Peyer's patch (tissue), 4 donors: ENCODE measurements around the gene PARL.

Source experiments
- POLR2A ChIP-seq, 2 donors: fragments of 450-650 bp; IDR thresholded peaks; one replicate each; pipeline ENCODE4 v1.5.1; 2017; ENCODE audit warnings: antibody characterized with exemption in 2 of 2, mild to moderate bottlenecking in 2 of 2, moderate library complexity in 2 of 2
- TF ChIP-seq, protein P1 (sequence below), 6 experiments: fragments of 450-650 bp in 4 of 6; fragments of 200-600 bp in 2 of 6; sonication (generic) in 1 of 6; IDR thresholded peaks; one replicate each; pipeline ENCODE4 v1.5.1; 2017 to 2019; ENCODE audit warnings: antibody characterized with exemption in 6 of 6, mild to moderate bottlenecking in 3 of 6, moderate library complexity in 1 of 6

GRCh38 chr3:183808355-183808754 lies 76.3 kb downstream of the PARL start:
- TF ChIP-seq POLR2A (IDR thresholded peaks at IDR 0.05): no peak
- TF ChIP-seq, protein P1, sequence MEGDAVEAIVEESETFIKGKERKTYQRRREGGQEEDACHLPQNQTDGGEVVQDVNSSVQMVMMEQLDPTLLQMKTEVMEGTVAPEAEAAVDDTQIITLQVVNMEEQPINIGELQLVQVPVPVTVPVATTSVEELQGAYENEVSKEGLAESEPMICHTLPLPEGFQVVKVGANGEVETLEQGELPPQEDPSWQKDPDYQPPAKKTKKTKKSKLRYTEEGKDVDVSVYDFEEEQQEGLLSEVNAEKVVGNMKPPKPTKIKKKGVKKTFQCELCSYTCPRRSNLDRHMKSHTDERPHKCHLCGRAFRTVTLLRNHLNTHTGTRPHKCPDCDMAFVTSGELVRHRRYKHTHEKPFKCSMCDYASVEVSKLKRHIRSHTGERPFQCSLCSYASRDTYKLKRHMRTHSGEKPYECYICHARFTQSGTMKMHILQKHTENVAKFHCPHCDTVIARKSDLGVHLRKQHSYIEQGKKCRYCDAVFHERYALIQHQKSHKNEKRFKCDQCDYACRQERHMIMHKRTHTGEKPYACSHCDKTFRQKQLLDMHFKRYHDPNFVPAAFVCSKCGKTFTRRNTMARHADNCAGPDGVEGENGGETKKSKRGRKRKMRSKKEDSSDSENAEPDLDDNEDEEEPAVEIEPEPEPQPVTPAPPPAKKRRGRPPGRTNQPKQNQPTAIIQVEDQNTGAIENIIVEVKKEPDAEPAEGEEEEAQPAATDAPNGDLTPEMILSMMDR (IDR thresholded peaks at IDR 0.05): no peak
